ENCODE results near the gene DUSP23.

DUSP23 gene

GRCh38 chr1:159749630-159750029 lies 31.1 kb upstream of the DUSP23 start:
- no peak overlapping the region for H2BK120ac ChIP-seq (ENCODE audit: low read depth, low read length)
- no peak overlapping the region for H4K8ac ChIP-seq (ENCODE audit: low read depth, low read length)
- no peak overlapping the region for H3K23ac ChIP-seq (ENCODE audit: low read length)
- no peak overlapping the region for H2BK5ac ChIP-seq (ENCODE audit: low read length)
- H3K36me3 ChIP-seq (ENCODE audit: control insufficient read depth, insufficient read depth, low read length), result no peaks in the 10 kb centered on the region
- no peak overlapping the region for H2AK5ac ChIP-seq (ENCODE audit: low read length)
- no peak overlapping the region for H2BK15ac ChIP-seq (replicated peaks; ENCODE audit: low read depth)
- no peak overlapping the region for H3K56ac ChIP-seq (ENCODE audit: low read length)
- no peak overlapping the region for H3K4ac ChIP-seq (ENCODE audit: low read depth, low read length)
- H3K79me2 ChIP-seq (ENCODE audit: control insufficient read depth, insufficient read depth, low read length), result no peaks in the 10 kb centered on the region
- no peak overlapping the region for H3K18ac ChIP-seq (ENCODE audit: low read length)
- no peak overlapping the region for H3K27ac ChIP-seq (ENCODE audit: low read depth, low read length)
- no peak overlapping the region for H3K9ac ChIP-seq (ENCODE audit: low read length)
- H3K4me1 ChIP-seq (ENCODE audit: control insufficient read depth, low read depth, low read length), result no peaks in the 10 kb centered on the region
- WGBS (ENCODE audit: extremely low coverage, insufficient coverage, low lambda C conversion rate), result no CpG with 5 or more reads among the region's 2 CpGs
- no peak overlapping the region for H4K5ac ChIP-seq (ENCODE audit: low read length)
- H3K4me2 ChIP-seq (ENCODE audit: low read length), result no peak overlapping the region
- no peaks in the 10 kb centered on the region for H3K79me1 ChIP-seq (ENCODE audit: low read length)
- H3K4me3 ChIP-seq (ENCODE audit: low read length), result no peak overlapping the region
- no peak for DNase-seq
- H3K27me3 ChIP-seq (ENCODE audit: insufficient read depth, low read length, poor library complexity), result no peaks in the 10 kb centered on the region

GRCh38 chr1:159750621-159751020 lies 30.1 kb upstream of the DUSP23 start:
- H2BK120ac ChIP-seq (ENCODE audit: low read depth, low read length), result no peak overlapping the region
- no peak overlapping the region for H3K27ac ChIP-seq (ENCODE audit: low read depth, low read length)
- H3K79me1 ChIP-seq (ENCODE audit: low read length), result no peaks in the 10 kb centered on the region
- H3K4me2 ChIP-seq (ENCODE audit: low read length), result no peak overlapping the region
- DNase-seq, result no peak
- no peak overlapping the region for H2AK5ac ChIP-seq (ENCODE audit: low read length)
- no peak overlapping the region for H2BK5ac ChIP-seq (ENCODE audit: low read length)
- H4K5ac ChIP-seq (ENCODE audit: low read length), result no peak overlapping the region
- H3K27me3 ChIP-seq (ENCODE audit: insufficient read depth, low read length, poor library complexity), result no peaks in the 10 kb centered on the region
- no peak overlapping the region for H2BK15ac ChIP-seq (replicated peaks; ENCODE audit: low read depth)
- H3K23ac ChIP-seq (ENCODE audit: low read length), result no peak overlapping the region
- no peaks in the 10 kb centered on the region for H3K79me2 ChIP-seq (ENCODE audit: control insufficient read depth, insufficient read depth, low read length)
- no peak overlapping the region for H3K56ac ChIP-seq (ENCODE audit: low read length)
- H3K4me1 ChIP-seq (ENCODE audit: control insufficient read depth, low read depth, low read length), result no peaks in the 10 kb centered on the region
- no peak overlapping the region for H3K4ac ChIP-seq (ENCODE audit: low read depth, low read length)
- H4K8ac ChIP-seq (ENCODE audit: low read depth, low read length), result no peak overlapping the region
- H3K18ac ChIP-seq (ENCODE audit: low read length), result no peak overlapping the region
- H3K36me3 ChIP-seq (ENCODE audit: control insufficient read depth, insufficient read depth, low read length), result no peaks in the 10 kb centered on the region
- H3K4me3 ChIP-seq (ENCODE audit: low read length), result no peak overlapping the region
- H3K9ac ChIP-seq (ENCODE audit: low read length), result no peak overlapping the region

- Histone ChIP-seq H3K79me2 (ENCODE audit: control insufficient read depth, insufficient read depth, low read length) (no peaks in the 10 kb centered on the region), H4K5ac (ENCODE audit: low read length) (no peak overlapping the region), H2BK120ac (ENCODE audit: low read depth, low read length) (no peak overlapping the region), H3K27ac (ENCODE audit: low read depth, low read length) (no peak overlapping the region), H2BK5ac (ENCODE audit: low read length) (no peak overlapping the region), H2BK15ac (replicated peaks; ENCODE audit: low read depth) (no peak overlapping the region), H3K56ac (ENCODE audit: low read length) (no peak overlapping the region), H3K23ac (ENCODE audit: low read length) (no peak overlapping the region), H3K79me1 (ENCODE audit: low read length) (no peaks in the 10 kb centered on the region), H3K4me3 (ENCODE audit: low read length) (no peak overlapping the region), H3K27me3 (ENCODE audit: insufficient read depth, low read length, poor library complexity) (no peaks in the 10 kb centered on the region), H3K9ac (ENCODE audit: low read length) (no peak overlapping the region), H3K36me3 (ENCODE audit: control insufficient read depth, insufficient read depth, low read length) (no peaks in the 10 kb centered on the region), H3K4ac (ENCODE audit: low read depth, low read length) (no peak overlapping the region), H2AK5ac (ENCODE audit: low read length) (no peak overlapping the region), H3K18ac (ENCODE audit: low read length) (no peak overlapping the region), H3K4me1 (ENCODE audit: control insufficient read depth, low read depth, low read length) (no peaks in the 10 kb centered on the region), H4K8ac (ENCODE audit: low read depth, low read length) (no peak overlapping the region), H3K4me2 (ENCODE audit: low read length) (no peak overlapping the region)
- no peak for DNase-seq
Observed at GRCh38 chr1:159751031-159751430, 29.7 kb upstream of the DUSP23 start.

DNA sequence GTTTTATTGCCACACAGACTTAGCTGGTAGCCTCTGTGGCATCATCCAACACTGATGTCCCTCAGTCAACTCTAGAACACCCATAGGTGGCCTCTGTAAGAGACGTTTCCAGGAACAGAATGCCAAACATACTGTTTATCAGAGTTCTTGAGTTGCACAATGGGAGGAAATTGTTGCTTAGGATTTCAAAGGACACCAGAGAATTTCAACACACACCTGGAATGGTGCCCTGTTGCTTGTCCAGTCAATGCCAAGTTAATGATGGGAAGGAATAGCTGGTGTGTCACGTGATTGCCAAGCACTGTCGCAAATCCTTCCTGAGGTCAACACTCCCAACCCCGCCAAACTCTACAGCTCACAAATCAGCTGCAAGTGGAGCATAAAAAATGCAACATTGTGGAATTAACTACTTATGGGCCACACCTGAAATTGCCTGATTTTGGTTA lies 28.6 kb upstream of the DUSP23 start:
- Histone ChIP-seq H3K9ac (ENCODE audit: low read length) (no peak overlapping the region), H3K56ac (ENCODE audit: low read length) (no peak overlapping the region), H4K8ac (ENCODE audit: low read depth, low read length) (no peak overlapping the region), H2BK5ac (ENCODE audit: low read length) (no peak overlapping the region), H3K4me3 (ENCODE audit: low read length) (no peak overlapping the region), H3K79me1 (ENCODE audit: low read length) (no peaks in the 10 kb centered on the region), H2AK5ac (ENCODE audit: low read length) (no peak overlapping the region), H3K18ac (ENCODE audit: low read length) (no peak overlapping the region), H3K27ac (ENCODE audit: low read depth, low read length) (no peak overlapping the region), H2BK120ac (ENCODE audit: low read depth, low read length) (no peak overlapping the region), H3K23ac (ENCODE audit: low read length) (no peak overlapping the region), H3K79me2 (ENCODE audit: control insufficient read depth, insufficient read depth, low read length) (no peaks in the 10 kb centered on the region), H4K5ac (ENCODE audit: low read length) (no peak overlapping the region), H3K36me3 (ENCODE audit: control insufficient read depth, insufficient read depth, low read length) (no peaks in the 10 kb centered on the region), H2BK15ac (replicated peaks; ENCODE audit: low read depth) (no peak overlapping the region), H3K4me2 (ENCODE audit: low read length) (no peak overlapping the region), H3K4me1 (ENCODE audit: control insufficient read depth, low read depth, low read length) (no peaks in the 10 kb centered on the region), H3K4ac (ENCODE audit: low read depth, low read length) (no peak overlapping the region), H3K27me3 (ENCODE audit: insufficient read depth, low read length, poor library complexity) (no peaks in the 10 kb centered on the region)
- WGBS (ENCODE audit: extremely low coverage, insufficient coverage, low lambda C conversion rate), result no CpG with 5 or more reads among the region's 4 CpGs
- no peak for DNase-seq

DNA sequence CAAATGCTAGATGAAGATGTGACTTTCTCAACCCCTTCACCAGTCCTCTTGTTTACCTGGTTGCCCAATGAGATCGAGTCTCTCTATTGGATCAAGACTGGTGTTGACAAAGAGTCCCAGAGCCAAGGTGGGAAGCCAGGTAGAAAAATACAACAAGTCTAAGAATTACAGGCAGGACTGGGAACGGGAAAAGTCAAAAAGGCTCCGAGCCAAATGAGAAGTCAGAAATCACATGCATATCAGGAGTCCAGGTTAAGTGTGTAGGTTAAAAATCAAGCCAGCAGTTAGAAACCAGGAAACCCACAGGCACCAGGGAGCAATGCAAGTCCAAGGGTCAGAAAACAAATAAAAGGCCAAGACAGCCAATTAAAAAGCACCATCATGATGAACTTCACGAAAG lies 27.4 kb upstream of the DUSP23 start:
- no peak overlapping the region for H3K18ac ChIP-seq (ENCODE audit: low read length)
- no peaks in the 10 kb centered on the region for H3K79me2 ChIP-seq (ENCODE audit: control insufficient read depth, insufficient read depth, low read length)
- H3K4me1 ChIP-seq (ENCODE audit: control insufficient read depth, low read depth, low read length), result no peaks in the 10 kb centered on the region
- no peak overlapping the region for H3K27ac ChIP-seq (ENCODE audit: low read depth, low read length)
- H3K4ac ChIP-seq (ENCODE audit: low read depth, low read length), result no peak overlapping the region
- H2BK120ac ChIP-seq (ENCODE audit: low read depth, low read length), result no peak overlapping the region
- no peak overlapping the region for H3K23ac ChIP-seq (ENCODE audit: low read length)
- no peaks in the 10 kb centered on the region for H3K27me3 ChIP-seq (ENCODE audit: insufficient read depth, low read length, poor library complexity)
- no peak overlapping the region for H4K5ac ChIP-seq (ENCODE audit: low read length)
- H3K79me1 ChIP-seq (ENCODE audit: low read length), result no peaks in the 10 kb centered on the region
- no peak overlapping the region for H3K4me3 ChIP-seq (ENCODE audit: low read length)
- H3K56ac ChIP-seq (ENCODE audit: low read length), result no peak overlapping the region
- H2AK5ac ChIP-seq (ENCODE audit: low read length), result no peak overlapping the region
- H2BK15ac ChIP-seq (replicated peaks; ENCODE audit: low read depth), result no peak overlapping the region
- no peak overlapping the region for H3K9ac ChIP-seq (ENCODE audit: low read length)
- H3K36me3 ChIP-seq (ENCODE audit: control insufficient read depth, insufficient read depth, low read length), result no peaks in the 10 kb centered on the region
- no peak overlapping the region for H2BK5ac ChIP-seq (ENCODE audit: low read length)
- no peak overlapping the region for H3K4me2 ChIP-seq (ENCODE audit: low read length)
- H4K8ac ChIP-seq (ENCODE audit: low read depth, low read length), result no peak overlapping the region
- DNase-seq, result no peak
- no CpG with 5 or more reads among the region's 4 CpGs for WGBS (ENCODE audit: extremely low coverage, insufficient coverage, low lambda C conversion rate)

DNA sequence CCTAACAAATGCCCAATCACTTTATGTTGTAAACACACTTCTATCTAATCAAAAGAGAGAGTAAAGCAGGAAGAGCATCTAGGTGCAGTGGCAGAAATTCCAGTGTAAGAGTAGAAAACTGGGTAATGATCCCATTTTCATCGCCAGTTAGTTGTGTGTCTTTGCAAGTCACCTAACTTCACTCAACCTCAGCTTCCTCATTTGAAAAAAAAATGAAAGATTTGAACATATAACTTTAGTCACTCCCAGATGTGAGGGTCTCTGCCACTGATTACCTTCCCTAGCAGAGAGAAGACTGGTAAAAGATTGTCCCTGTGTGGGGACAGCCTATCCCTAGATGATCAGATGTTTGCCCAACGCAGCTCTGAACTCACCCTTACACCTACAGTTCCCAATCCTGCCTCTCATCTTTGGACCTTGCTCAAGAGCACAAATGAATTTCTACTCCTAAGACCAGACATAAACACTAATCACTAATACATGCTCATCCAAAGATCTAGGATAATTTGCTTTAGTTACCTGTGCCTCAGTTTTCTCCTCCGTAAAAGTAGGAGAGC lies 25.2 kb upstream of the DUSP23 start:
- Histone ChIP-seq H3K56ac (ENCODE audit: low read length) (no peak overlapping the region), H2BK15ac (replicated peaks; ENCODE audit: low read depth) (no peak overlapping the region), H3K79me2 (ENCODE audit: control insufficient read depth, insufficient read depth, low read length) (no peaks in the 10 kb centered on the region), H3K27me3 (ENCODE audit: insufficient read depth, low read length, poor library complexity) (no peaks in the 10 kb centered on the region), H3K4me2 (ENCODE audit: low read length) (no peak overlapping the region), H4K5ac (ENCODE audit: low read length) (no peak overlapping the region), H3K4me1 (ENCODE audit: control insufficient read depth, low read depth, low read length) (no peaks in the 10 kb centered on the region), H3K27ac (ENCODE audit: low read depth, low read length) (no peak overlapping the region), H4K8ac (ENCODE audit: low read depth, low read length) (no peak overlapping the region), H3K4ac (ENCODE audit: low read depth, low read length) (no peak overlapping the region), H2BK120ac (ENCODE audit: low read depth, low read length) (no peak overlapping the region), H3K18ac (ENCODE audit: low read length) (no peak overlapping the region), H2AK5ac (ENCODE audit: low read length) (no peak overlapping the region), H3K9ac (ENCODE audit: low read length) (no peak overlapping the region), H3K23ac (ENCODE audit: low read length) (no peak overlapping the region), H3K4me3 (ENCODE audit: low read length) (no peak overlapping the region), H3K36me3 (ENCODE audit: control insufficient read depth, insufficient read depth, low read length) (no peaks in the 10 kb centered on the region), H2BK5ac (ENCODE audit: low read length) (no peak overlapping the region), H3K79me1 (ENCODE audit: low read length) (no peaks in the 10 kb centered on the region)
- WGBS (ENCODE audit: extremely low coverage, insufficient coverage, low lambda C conversion rate), result no CpG with 5 or more reads among the region's 3 CpGs
- no peak for DNase-seq
